ENCODE data around the gene SLC38A3. TPM values are rescaled to one million over a fixed set of nuclear protein-coding genes. Genes with fewer than 3 reads are reported as not detected.

SLC38A3 gene
- total RNA-seq, 4 donors from 2014 or later: 0.69 to 4.1 TPM; not detected in 2

DNA sequence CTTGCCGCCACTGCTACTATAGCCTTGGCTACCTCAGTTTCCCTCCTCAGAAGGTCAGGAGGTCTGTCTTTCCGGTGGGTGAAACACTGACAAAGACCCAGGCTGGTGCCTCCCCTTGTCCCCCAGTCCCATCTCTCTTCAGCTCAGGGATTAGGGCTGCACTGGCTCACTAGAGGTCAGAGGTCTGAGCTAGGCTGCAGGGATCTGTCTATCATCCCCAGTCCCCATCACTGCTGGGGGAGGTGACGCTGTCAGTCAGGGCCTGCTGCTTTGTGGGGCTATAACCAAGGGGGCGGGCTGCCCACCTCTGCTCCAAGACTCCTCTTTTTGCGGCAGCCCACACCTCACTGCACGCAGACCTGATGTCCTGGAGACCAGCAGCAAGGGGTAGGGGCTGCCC, 36.3 kb upstream of the SLC38A3 start:
- intact Hi-C loops (cut with DNase I; ENCODE audit: low total_unique reads): no loop called here
- Histone ChIP-seq H3K4me3 (no peak overlapping the region), H3K27ac (peak overlapping the region; percentile 70 to 84), H3K4me1 (peaks cover 17 to 37% of the 10 kb centered on the region in 2 donors), H3K36me3 (no peaks in the 10 kb centered on the region), H3K27me3 (no peaks in the 10 kb centered on the region), H3K9me3 (no peaks in the 10 kb centered on the region)
- no peak for DNase-seq
- TF ChIP-seq, protein P1, sequence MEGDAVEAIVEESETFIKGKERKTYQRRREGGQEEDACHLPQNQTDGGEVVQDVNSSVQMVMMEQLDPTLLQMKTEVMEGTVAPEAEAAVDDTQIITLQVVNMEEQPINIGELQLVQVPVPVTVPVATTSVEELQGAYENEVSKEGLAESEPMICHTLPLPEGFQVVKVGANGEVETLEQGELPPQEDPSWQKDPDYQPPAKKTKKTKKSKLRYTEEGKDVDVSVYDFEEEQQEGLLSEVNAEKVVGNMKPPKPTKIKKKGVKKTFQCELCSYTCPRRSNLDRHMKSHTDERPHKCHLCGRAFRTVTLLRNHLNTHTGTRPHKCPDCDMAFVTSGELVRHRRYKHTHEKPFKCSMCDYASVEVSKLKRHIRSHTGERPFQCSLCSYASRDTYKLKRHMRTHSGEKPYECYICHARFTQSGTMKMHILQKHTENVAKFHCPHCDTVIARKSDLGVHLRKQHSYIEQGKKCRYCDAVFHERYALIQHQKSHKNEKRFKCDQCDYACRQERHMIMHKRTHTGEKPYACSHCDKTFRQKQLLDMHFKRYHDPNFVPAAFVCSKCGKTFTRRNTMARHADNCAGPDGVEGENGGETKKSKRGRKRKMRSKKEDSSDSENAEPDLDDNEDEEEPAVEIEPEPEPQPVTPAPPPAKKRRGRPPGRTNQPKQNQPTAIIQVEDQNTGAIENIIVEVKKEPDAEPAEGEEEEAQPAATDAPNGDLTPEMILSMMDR (IDR thresholded peaks at IDR 0.05): no peak
- TF ChIP-seq POLR2A (IDR thresholded peaks at IDR 0.05): no peak

DNA sequence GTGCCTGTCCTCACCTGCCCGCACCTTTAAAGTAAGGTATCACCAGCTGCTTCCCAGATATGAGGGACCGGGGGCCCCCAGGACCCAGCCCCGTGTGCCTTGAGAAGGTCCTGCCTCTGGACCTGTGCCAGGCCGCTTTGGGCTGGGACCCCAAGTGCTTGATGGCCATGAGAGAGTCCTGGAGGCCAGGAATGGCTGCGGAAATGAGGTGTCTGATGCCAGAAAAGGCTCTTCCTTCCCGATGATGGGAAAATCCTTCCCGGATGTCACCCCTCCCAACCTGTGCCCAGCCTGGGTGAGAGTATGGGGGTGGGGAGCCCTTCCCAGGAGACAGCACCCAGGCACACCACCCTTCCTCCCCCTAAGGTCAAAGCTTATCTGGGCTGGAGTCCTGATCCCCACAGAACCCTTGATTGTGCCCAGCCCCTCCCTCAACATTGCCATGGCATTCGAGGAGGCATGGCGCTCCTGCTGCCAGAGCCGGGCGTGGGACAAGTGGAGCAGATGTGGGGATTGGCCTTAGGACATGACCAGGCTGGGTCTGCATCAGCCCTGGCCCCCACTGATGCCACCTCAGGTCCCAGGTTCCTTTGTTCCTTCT, 35.7 kb upstream of the SLC38A3 start:
- DNase-seq: no peak
- peak overlapping the region; percentile 70 to 84 for H3K27ac ChIP-seq
- no peak overlapping the region for H3K4me3 ChIP-seq
- TF ChIP-seq, protein P1 (IDR thresholded peaks at IDR 0.05): no peak
- no peak for TF ChIP-seq POLR2A (IDR thresholded peaks at IDR 0.05)
- no peaks in the 10 kb centered on the region for H3K9me3 ChIP-seq
- no peaks in the 10 kb centered on the region for H3K27me3 ChIP-seq
- H3K36me3 ChIP-seq: no peaks in the 10 kb centered on the region
- H3K4me1 ChIP-seq: peaks cover 15 to 31% of the 10 kb centered on the region in 2 donors
- intact Hi-C loops (cut with DNase I; ENCODE audit: low total_unique reads): no loop called here

DNA sequence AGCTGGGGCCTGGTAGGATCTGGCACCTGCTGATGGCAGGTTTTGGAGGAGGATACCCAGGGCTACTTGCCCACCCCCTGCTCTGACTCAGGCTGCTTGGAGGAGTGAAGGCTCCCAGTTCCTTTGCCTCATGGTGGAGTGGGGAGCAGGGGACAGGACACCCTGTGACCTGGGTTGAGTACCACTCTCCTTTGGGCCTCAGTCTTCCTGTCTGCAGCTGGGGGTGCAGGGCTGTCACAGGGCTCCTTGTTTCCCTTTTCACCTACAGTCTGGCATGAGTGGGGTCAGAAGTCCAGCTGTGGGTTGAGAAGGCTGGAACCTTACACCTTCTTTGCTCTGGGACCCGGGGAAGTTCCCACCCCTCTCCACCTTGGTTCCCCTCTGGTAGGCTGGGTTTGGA, 35.2 kb upstream of the SLC38A3 start:
- no peak for DNase-seq
- H3K4me1 ChIP-seq: peaks cover 10 to 26% of the 10 kb centered on the region in 2 donors
- peak overlapping the region; percentile 70 to 84 for H3K27ac ChIP-seq
- no peaks in the 10 kb centered on the region for H3K9me3 ChIP-seq
- no peaks in the 10 kb centered on the region for H3K27me3 ChIP-seq
- no peak overlapping the region for H3K4me3 ChIP-seq
- intact Hi-C loops (cut with DNase I; ENCODE audit: low total_unique reads): no loop called here
- no peaks in the 10 kb centered on the region for H3K36me3 ChIP-seq
- TF ChIP-seq, protein P1 (IDR thresholded peaks at IDR 0.05): no peak
- no peak for TF ChIP-seq POLR2A (IDR thresholded peaks at IDR 0.05)

DNA sequence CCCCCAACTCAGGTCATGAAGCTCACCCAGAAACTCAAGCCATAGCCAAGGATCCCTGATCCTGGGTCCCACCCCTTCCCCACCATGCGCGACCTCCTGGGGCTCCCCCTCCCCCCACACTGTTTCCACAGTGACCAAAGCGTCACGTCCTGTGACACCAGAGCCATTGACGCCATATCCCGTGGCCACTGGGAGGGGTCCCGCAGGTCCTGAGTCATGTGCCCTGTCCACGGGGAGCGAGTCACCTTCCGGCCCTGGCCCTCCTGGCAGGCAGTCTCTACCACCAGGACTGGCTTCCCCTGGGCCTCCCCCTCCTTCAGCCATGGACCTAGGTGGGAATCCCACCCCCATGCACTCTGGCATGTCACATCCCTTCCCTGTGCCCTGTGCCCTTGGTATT, 34.4 kb upstream of the SLC38A3 start:
- Histone ChIP-seq H3K4me3 (no peak overlapping the region), H3K4me1 (peaks cover 8 to 18% of the 10 kb centered on the region in 2 donors), H3K9me3 (no peaks in the 10 kb centered on the region), H3K27ac (peak overlapping the region; percentile 70 to 84), H3K36me3 (no peaks in the 10 kb centered on the region), H3K27me3 (no peaks in the 10 kb centered on the region)
- DNase-seq: peak in 1 of 2 donors; percentile 72
- intact Hi-C loops (cut with DNase I; ENCODE audit: low total_unique reads): no loop called here
- TF ChIP-seq, protein P1 (IDR thresholded peaks at IDR 0.05): no peak
- TF ChIP-seq POLR2A (IDR thresholded peaks at IDR 0.05): no peak

DNA sequence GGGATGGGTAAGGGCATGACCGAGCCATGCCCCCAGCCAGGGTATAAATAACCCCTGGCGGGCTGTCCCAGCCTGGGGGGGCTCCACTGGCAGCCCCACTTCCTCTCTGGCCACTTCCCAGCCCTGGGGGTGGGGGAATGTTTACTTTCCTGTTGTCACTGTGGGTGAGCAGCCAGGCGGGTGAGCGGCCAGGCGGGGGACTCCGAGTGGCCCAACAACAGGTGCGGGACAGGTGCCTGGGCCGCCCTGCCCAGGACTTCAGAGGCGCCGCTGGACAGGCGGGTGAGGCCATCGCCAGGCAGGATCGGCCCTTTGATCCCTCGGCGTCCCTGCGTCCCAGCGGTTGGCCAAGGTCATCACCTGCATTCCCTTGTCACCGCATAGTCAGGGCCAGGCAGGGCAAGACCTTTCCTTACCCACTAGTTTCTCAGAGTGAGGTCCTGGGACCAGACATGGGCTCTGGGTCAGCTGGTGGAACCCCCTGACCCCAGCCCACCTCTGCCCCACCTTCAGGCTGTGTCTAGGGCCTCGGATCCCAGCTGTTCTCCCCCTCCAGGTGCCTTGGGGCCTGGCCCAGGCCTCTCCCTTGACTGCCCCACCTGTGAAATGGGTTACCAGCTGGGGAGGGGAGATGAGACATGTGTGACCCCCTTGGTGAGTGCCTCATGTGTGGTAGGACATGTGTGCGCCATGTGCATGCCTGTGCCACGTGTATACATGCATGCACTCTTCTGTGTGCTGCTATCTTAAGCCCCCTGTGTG, 33.4 kb upstream of the SLC38A3 start:
- H3K9me3 ChIP-seq: no peaks in the 10 kb centered on the region
- H3K27ac ChIP-seq: peak overlapping the region; percentile 34 to 42
- H3K36me3 ChIP-seq: no peaks in the 10 kb centered on the region
- peaks cover 3 to 9% of the 10 kb centered on the region in 2 donors for H3K4me1 ChIP-seq
- no peak for TF ChIP-seq POLR2A (IDR thresholded peaks at IDR 0.05)
- TF ChIP-seq, protein P1 (IDR thresholded peaks at IDR 0.05): no peak
- no peaks in the 10 kb centered on the region for H3K27me3 ChIP-seq
- no peak overlapping the region for H3K4me3 ChIP-seq
- intact Hi-C loops (cut with DNase I; ENCODE audit: low total_unique reads): no loop called here
- no peak for DNase-seq

All from uterus (tissue), 4 donors.